ENCODE results near the gene TSHZ1. TPM values are rescaled to one million over a fixed set of nuclear protein-coding genes. Genes with fewer than 3 reads are reported as not detected.
A peak's percentile ranks its signal among the peaks of the same experiment; 100 is the strongest.

Gene TSHZ1
- total and polyA plus RNA-seq, 4 donors, result 4.2 to 6.6 (median 5.6) TPM

DNA sequence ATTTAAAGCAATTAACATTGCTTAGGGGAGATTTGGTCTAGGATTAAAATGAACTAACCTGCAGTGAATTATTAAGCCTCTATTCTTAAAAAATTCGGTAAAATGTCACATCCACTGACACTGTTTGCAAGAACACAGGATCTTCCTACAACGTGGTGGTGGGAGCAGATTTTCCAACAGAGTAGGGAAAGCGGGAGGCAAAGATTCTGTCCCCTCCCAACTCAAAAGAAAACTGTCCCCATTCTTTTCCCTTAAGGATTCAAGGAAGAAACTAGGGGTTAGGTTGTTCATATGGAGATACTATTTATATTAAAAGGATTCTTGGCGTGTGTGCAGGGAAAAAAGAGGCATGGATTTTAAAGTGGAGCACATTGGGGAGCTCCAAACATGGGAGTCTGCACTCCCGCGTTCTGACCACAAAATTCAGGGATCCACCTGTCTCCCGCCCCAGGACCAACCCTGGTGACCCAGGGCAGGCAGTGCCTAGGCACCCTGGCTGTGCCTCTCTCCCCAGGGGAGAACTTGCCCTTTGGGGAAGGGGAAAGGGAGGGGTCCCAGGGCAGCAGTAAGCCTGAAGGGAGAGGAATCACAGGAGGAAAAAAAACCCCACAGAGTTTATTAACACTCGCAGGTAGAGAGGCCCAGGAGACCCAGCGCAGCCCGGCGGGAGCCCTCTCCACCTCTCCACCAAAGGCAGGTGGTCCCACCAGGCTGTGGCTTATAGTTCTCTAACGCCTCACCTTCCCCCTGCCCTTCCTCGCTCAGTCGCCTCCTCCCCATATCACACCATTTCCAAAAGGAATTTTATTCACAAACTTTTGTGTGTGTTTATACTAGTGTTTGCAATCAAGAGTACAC lies 3.9 kb upstream of the TSHZ1 start:
- DNase-seq (ENCODE audit: low spot score), result no peak
- no peak for TF ChIP-seq RAD21 (IDR thresholded peaks at IDR 0.05)
- peak overlapping the region in 1 of 2 donors; percentile 42 for H3K9ac ChIP-seq (ENCODE audit: low read depth in 1 of 2, low read length in 2 of 2)
- peak overlapping the region in 1 of 2 donors; percentile 94 for H3K27ac ChIP-seq (ENCODE audit: low read depth in 1 of 2, low read length in 2 of 2)
- H3K27me3 ChIP-seq (ENCODE audit: control insufficient read depth in 4 of 4, insufficient read depth in 4 of 4, low read length in 3 of 4), result no peaks in the 10 kb centered on the region
- peak overlapping the region in 1 of 3 donors; percentile 92 for H3K4me3 ChIP-seq (ENCODE audit: low read depth in 1 of 3, low read length in 3 of 3)
- peaks cover 0 to 3% (median 0%) of the 10 kb centered on the region in 4 donors for H3K36me3 ChIP-seq (ENCODE audit: control insufficient read depth in 4 of 4, insufficient read depth in 3 of 4, low read depth in 1 of 4, low read length in 3 of 4)
- no peaks in the 10 kb centered on the region for H3K9me3 ChIP-seq (ENCODE audit: control insufficient read depth in 4 of 4, low read length in 3 of 4)
- 80% methylated on average over 14 of the region's 14 CpGs for WGBS
- peaks cover 11 to 40% (median 27%) of the 10 kb centered on the region in 4 donors for H3K4me1 ChIP-seq (ENCODE audit: control insufficient read depth in 4 of 4, insufficient read depth in 4 of 4, low read length in 3 of 4)

DNA sequence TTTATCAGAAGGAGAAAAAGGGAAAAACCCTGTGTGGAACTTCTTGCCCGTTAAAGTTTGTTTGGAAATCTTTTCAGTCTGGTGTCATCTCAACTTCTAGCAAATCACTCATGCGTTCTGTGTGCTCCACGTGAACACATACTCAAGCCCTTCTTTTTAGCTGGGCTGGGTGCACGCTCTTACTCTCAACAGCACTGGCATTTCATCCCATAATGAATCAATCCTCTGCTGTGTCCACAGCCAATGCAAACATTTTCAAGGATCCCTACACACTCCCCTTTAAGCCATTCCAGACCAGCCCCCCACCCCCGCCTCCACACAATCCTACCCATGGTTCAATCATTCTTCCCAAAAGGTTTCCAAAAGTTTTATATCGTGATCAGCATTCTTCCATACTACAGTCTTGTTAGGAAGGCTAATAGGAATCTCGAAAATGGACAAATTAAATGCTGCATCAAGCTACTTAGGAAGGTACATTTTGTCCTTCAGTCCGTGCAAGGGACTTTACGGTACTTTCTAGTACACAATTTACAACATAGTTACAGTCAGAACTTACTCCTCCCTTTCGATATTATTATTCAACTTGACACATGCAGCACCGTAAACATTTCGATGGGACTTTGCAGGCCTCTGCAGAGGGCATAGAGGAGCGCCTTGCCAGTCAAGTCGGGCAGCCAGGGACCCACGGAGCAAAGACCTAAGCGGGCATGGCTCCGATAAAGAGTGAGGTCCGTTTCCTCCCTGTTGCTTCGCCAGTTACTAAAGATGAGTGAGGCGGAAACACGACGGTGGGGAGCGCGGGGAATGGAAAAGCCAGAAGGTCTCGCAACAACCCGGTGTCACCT lies 3.1 kb upstream of the TSHZ1 start:
- Histone ChIP-seq H3K4me1 (ENCODE audit: control insufficient read depth in 4 of 4, insufficient read depth in 4 of 4, low read length in 3 of 4) (peaks cover 11 to 47% (median 31%) of the 10 kb centered on the region in 4 donors), H3K36me3 (ENCODE audit: control insufficient read depth in 4 of 4, insufficient read depth in 3 of 4, low read depth in 1 of 4, low read length in 3 of 4) (no peaks in the 10 kb centered on the region), H3K9ac (ENCODE audit: low read depth in 1 of 2, low read length in 2 of 2) (peak overlapping the region; percentile 58 to 75), H3K27me3 (ENCODE audit: control insufficient read depth in 4 of 4, insufficient read depth in 4 of 4, low read length in 3 of 4) (no peaks in the 10 kb centered on the region), H3K4me3 (ENCODE audit: low read depth in 1 of 3, low read length in 3 of 3) (peak overlapping the region; percentile 76 to 92 (median 91)), H3K27ac (ENCODE audit: low read depth in 1 of 2, low read length in 2 of 2) (peak overlapping the region; percentile 94 to 97), H3K9me3 (ENCODE audit: control insufficient read depth in 4 of 4, low read length in 3 of 4) (no peaks in the 10 kb centered on the region)
- no peak for DNase-seq (ENCODE audit: low spot score)
- TF ChIP-seq YY1 (IDR thresholded peaks at IDR 0.05) (peak; percentile 4), RAD21 (IDR thresholded peaks at IDR 0.05) (no peak)
- TF ChIP-seq, protein P1, sequence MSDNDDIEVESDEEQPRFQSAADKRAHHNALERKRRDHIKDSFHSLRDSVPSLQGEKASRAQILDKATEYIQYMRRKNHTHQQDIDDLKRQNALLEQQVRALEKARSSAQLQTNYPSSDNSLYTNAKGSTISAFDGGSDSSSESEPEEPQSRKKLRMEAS (IDR thresholded peaks at IDR 0.05), result peak; percentile 12
- WGBS, result 6% methylated on average over 26 of the region's 26 CpGs

DNA sequence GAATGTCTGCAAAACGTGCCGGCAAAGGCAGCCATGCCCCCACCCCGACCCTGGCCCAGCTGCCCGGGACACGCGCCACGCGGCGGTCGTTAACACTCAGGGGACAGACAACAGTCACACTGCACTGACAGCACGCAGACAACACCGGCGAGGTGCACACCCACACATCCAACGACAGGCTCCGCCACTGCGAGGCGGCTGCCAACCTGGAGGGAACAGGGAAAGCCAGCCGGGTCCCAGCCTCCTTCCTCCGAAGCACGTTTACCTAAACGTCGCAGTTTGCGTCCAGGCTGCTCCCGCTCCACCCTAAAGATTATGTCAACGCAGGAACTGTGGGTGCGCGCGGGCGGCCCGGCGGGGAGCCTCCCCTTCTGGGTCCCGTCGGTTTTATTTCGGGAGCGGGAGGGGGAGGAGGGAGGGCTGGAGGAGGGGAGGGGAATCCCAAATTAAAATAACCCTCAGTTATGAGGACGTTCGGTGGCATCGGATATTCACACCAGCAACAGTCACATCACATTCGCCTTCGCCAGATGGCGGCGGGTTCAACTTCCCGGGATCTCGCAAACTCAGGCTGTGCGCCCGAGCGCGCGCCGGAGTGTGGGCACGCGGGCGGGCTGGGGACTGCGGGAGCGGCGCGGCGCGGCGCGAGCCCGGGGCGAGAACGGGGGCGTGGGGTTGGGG lies 2.3 kb upstream of the TSHZ1 start:
- H3K4me1 ChIP-seq (ENCODE audit: control insufficient read depth in 4 of 4, insufficient read depth in 4 of 4, low read length in 3 of 4), result peaks cover 11 to 54% (median 37%) of the 10 kb centered on the region in 4 donors
- no peaks in the 10 kb centered on the region for H3K27me3 ChIP-seq (ENCODE audit: control insufficient read depth in 4 of 4, insufficient read depth in 4 of 4, low read length in 3 of 4)
- under 1% methylated on average over 65 of the region's 65 CpGs for WGBS
- peak overlapping the region; percentile 58 to 75 for H3K9ac ChIP-seq (ENCODE audit: low read depth in 1 of 2, low read length in 2 of 2)
- H3K9me3 ChIP-seq (ENCODE audit: control insufficient read depth in 4 of 4, low read length in 3 of 4), result no peaks in the 10 kb centered on the region
- no peaks in the 10 kb centered on the region for H3K36me3 ChIP-seq (ENCODE audit: control insufficient read depth in 4 of 4, insufficient read depth in 3 of 4, low read depth in 1 of 4, low read length in 3 of 4)
- TF ChIP-seq RAD21 (IDR thresholded peaks at IDR 0.05) (peak; percentile 13 to 29), FOXA1 (IDR thresholded peaks at IDR 0.05) (no peak), FOXA2 (IDR thresholded peaks at IDR 0.05) (no peak), SP1 (IDR thresholded peaks at IDR 0.05) (no peak), TAF1 (conservative IDR thresholded peaks at IDR 0.05) (no peak), EGR1 (IDR thresholded peaks at IDR 0.05; ENCODE audit: low read depth in 2 of 2) (no peak), RXRA (IDR thresholded peaks at IDR 0.05) (no peak)
- H3K4me3 ChIP-seq (ENCODE audit: low read depth in 1 of 3, low read length in 3 of 3), result peak overlapping the region; percentile 76 to 92 (median 91)
- DNase-seq (ENCODE audit: low spot score), result peak; percentile 46
- H3K27ac ChIP-seq (ENCODE audit: low read depth in 1 of 2, low read length in 2 of 2), result peak overlapping the region; percentile 94 to 97

DNA sequence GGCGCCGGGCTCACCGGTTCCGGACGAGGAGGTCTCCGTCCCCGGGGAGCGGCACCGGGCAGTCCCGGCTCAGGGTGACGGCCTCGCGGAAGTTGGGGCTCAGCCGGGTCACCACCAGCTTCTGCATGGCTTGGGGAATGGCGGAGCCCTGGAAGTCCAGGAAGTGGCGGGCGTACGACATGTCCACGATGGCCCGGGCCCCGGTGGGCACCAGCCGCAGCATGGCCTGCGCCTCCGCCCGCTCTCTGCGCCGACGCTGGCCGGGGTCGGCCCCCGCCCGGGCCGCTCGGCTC lies 1.8 kb upstream of the TSHZ1 start:
- Histone ChIP-seq H3K9ac (ENCODE audit: low read depth in 1 of 2, low read length in 2 of 2) (peak overlapping the region in 1 of 2 donors; percentile 80), H3K9me3 (ENCODE audit: control insufficient read depth in 4 of 4, low read length in 3 of 4) (no peaks in the 10 kb centered on the region), H3K4me3 (ENCODE audit: low read depth in 1 of 3, low read length in 3 of 3) (peak overlapping the region; percentile 76 to 92 (median 91)), H3K36me3 (ENCODE audit: control insufficient read depth in 4 of 4, insufficient read depth in 3 of 4, low read depth in 1 of 4, low read length in 3 of 4) (no peaks in the 10 kb centered on the region), H3K27ac (ENCODE audit: low read depth in 1 of 2, low read length in 2 of 2) (peak overlapping the region; percentile 94 to 97), H3K4me1 (ENCODE audit: control insufficient read depth in 4 of 4, insufficient read depth in 4 of 4, low read length in 3 of 4) (peaks cover 11 to 57% (median 39%) of the 10 kb centered on the region in 4 donors), H3K27me3 (ENCODE audit: control insufficient read depth in 4 of 4, insufficient read depth in 4 of 4, low read length in 3 of 4) (no peaks in the 10 kb centered on the region)
- TF ChIP-seq, protein P2, sequence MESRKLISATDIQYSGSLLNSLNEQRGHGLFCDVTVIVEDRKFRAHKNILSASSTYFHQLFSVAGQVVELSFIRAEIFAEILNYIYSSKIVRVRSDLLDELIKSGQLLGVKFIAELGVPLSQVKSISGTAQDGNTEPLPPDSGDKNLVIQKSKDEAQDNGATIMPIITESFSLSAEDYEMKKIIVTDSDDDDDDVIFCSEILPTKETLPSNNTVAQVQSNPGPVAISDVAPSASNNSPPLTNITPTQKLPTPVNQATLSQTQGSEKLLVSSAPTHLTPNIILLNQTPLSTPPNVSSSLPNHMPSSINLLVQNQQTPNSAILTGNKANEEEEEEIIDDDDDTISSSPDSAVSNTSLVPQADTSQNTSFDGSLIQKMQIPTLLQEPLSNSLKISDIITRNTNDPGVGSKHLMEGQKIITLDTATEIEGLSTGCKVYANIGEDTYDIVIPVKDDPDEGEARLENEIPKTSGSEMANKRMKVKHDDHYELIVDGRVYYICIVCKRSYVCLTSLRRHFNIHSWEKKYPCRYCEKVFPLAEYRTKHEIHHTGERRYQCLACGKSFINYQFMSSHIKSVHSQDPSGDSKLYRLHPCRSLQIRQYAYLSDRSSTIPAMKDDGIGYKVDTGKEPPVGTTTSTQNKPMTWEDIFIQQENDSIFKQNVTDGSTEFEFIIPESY (IDR thresholded peaks at IDR 0.05), result no peak
- TF ChIP-seq JUND (IDR thresholded peaks at IDR 0.05) (no peak), RXRA (IDR thresholded peaks at IDR 0.05) (no peak)
- under 1% methylated on average over 34 of the region's 34 CpGs for WGBS
- DNase-seq (ENCODE audit: low spot score), result no peak
